HepG2 (cell line): ENCODE results near the gene TERC. TPM values are rescaled to one million over a fixed set of nuclear protein-coding genes. Genes with fewer than 3 reads are reported as not detected.

Experiments used
- ATF7 ChIP-seq, 2 experiments: fragments of 450-650 bp in 1 of 2; sonication (generic) in 1 of 2; formaldehyde crosslinking in 1 of 2; IDR thresholded peaks; 2 replicates each; pipeline versions ENCODE4 v1.4.0 to v1.6.1; 2016 to 2020; ENCODE audit warnings: antibody characterized with exemption in 1 of 2, mild to moderate bottlenecking in 1 of 2, missing genetic modification reagents in 1 of 2
- ETV6 ChIP-seq: sonication (generic); formaldehyde crosslinking; conservative IDR thresholded peaks from 2 replicates; pipeline ENCODE4 v1.4.0; 2020; ENCODE audit warnings: missing genetic modification reagents
- KAT7 ChIP-seq: IDR thresholded peaks from 2 replicates; pipeline ENCODE4 v1.6.1; 2018; ENCODE audit warnings: borderline replicate concordance, missing compliant biosample characterization
- MED1 ChIP-seq: sonication (generic); formaldehyde crosslinking; IDR thresholded peaks from 2 replicates; pipeline ENCODE4 v1.4.0; 2020; ENCODE audit warnings: missing genetic modification reagents
- NFYB ChIP-seq: sonication (generic); formaldehyde crosslinking; IDR thresholded peaks from 2 replicates; pipeline ENCODE4 v1.4.0; 2020; ENCODE audit warnings: missing genetic modification reagents
- RBFOX2 ChIP-seq: fragments of 200-400 bp; formaldehyde crosslinking; IDR thresholded peaks from 2 replicates; pipeline ENCODE4 v1.6.1; 2017; ENCODE audit warnings: low read depth, mild to moderate bottlenecking, low read length
- SMAD1 ChIP-seq: sonication (generic); formaldehyde crosslinking; IDR thresholded peaks from 2 replicates; pipeline ENCODE4 v1.4.0; 2020; ENCODE audit warnings: missing genetic modification reagents, low read depth, mild to moderate bottlenecking, borderline replicate concordance
- ZBTB14 ChIP-seq: sonication (generic); formaldehyde crosslinking; IDR thresholded peaks from 2 replicates; pipeline ENCODE4 v1.4.0; 2020; ENCODE audit warnings: missing genetic modification reagents
- ZBTB25 ChIP-seq: IDR thresholded peaks from 2 replicates; pipeline ENCODE4 v1.6.1; 2018; ENCODE audit warnings: missing genetic modification reagents
- ZNF407 ChIP-seq: sonication (generic); formaldehyde crosslinking; IDR thresholded peaks from one replicate; pipeline ENCODE4 v1.5.1; 2020; ENCODE audit warnings: mild to moderate bottlenecking, missing genetic modification reagents; ENCODE audit errors: not compliant biosample characterization
- ZNF646 ChIP-seq: sonication (generic); formaldehyde crosslinking; IDR thresholded peaks from 2 replicates; pipeline ENCODE4 v1.9.0; 2021; ENCODE audit warnings: mild to moderate bottlenecking, missing genetic modification reagents
- polyA plus RNA-seq, 8 experiments: library from polyadenylated mRNA; depleted of rRNA in 3 of 8; stranded (reverse) in 7 of 8; unstranded in 1 of 8; fragments of >200 nt; fragmentation: Illumina TruSeq in 4 of 8; extraction: Trizol in 4 of 8; gene quantifications; 2 replicates each; pipeline versions ENCODE4 v1.2.1 to v1.2.3, GENCODE V29; 2011 to 2016; ENCODE audit warnings: low read depth in 4 of 8, missing spikeins in 1 of 8, mixed read lengths in 1 of 8; ENCODE audit not compliant: insufficient read depth in 1 of 8
- total RNA-seq, 5 experiments: library from RNA; depleted of rRNA; stranded (reverse); fragments of >200 nt; fragmentation: Illumina TruSeq; extraction: Trizol; gene quantifications; 2 replicates each; pipeline ENCODE4 v1.2.3, GENCODE V29; 2016; ENCODE audit warnings: low read depth in 1 of 5

The TERC gene
- total and polyA plus RNA-seq, 2 of the 13 experiments (the other 11 are each of a cell fraction or from before 2014, with no cell fraction given) = 1.3 to 74.6 TPM

- TF ChIP-seq ZNF646 (CRISPR knock-in tag) = no peak
- TF ChIP-seq KAT7 = peak; percentile 56; the same call in 1 of the 2 replicates
- peak; percentile 90 for TF ChIP-seq RBFOX2
- no peak for TF ChIP-seq ZBTB25 (CRISPR knock-in tag)
- TF ChIP-seq NFYB (CRISPR knock-in tag) = peak; percentile 75
- TF ChIP-seq ETV6 (CRISPR knock-in tag) = peak; percentile 89
- TF ChIP-seq MED1 (CRISPR knock-in tag) = 0 out of 2 replicates have a peak, but pooled peaks have one; percentile 14
- TF ChIP-seq ZBTB14 (CRISPR knock-in tag) = no peak
- no peak for TF ChIP-seq ZNF407 (CRISPR knock-in tag)
- no peak for TF ChIP-seq SMAD1 (CRISPR knock-in tag)
- no peak for TF ChIP-seq ATF7 (IDR thresholded peaks at IDR 0.05)
- no peak for TF ChIP-seq ATF7 (CRISPR knock-in tag; IDR thresholded peaks at IDR 0.05)
Observed at GRCh38 chr3:169764882-169765612, at the start of gene TERC (continued).
